Astrocyte (in vitro differentiated cells and primary cell): ENCODE results near the gene IP6K3.

Experiments
- EZH2 ChIP-seq: IDR thresholded peaks from 2 replicates; pipeline ENCODE4 v1.6.1; 2012; ENCODE audit warnings: mild to moderate bottlenecking, low read length, inconsistent platforms; ENCODE audit not compliant: insufficient read depth
- TF ChIP-seq, protein P1 (sequence below): IDR thresholded peaks from 2 replicates; pipeline ENCODE4 v1.5.1; 2011; ENCODE audit warnings: low read depth, mild to moderate bottlenecking, inconsistent platforms, low read length, moderate library complexity; ENCODE audit not compliant: insufficient read depth

DNA sequence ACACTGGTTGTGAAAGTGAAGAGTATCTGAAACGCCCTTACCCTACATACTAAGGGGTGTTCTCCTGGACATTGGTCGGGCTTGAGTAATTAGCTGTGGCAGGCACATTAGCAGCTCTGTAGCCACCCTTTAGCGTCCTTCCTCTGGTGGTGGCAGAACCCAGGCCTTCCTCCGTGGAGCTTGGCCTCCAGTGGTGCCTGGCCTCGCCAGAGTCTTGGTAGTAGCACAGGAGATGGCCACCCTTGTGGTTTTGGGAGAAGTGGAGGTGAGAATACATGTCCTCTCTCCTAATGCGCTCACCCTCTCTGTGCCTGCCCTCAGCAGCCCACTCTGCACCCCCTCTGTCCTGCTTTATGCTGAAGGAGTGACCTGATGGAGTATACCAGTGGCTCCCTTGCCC is 17.6 kb downstream of the IP6K3 start:
- TF ChIP-seq, protein P1, sequence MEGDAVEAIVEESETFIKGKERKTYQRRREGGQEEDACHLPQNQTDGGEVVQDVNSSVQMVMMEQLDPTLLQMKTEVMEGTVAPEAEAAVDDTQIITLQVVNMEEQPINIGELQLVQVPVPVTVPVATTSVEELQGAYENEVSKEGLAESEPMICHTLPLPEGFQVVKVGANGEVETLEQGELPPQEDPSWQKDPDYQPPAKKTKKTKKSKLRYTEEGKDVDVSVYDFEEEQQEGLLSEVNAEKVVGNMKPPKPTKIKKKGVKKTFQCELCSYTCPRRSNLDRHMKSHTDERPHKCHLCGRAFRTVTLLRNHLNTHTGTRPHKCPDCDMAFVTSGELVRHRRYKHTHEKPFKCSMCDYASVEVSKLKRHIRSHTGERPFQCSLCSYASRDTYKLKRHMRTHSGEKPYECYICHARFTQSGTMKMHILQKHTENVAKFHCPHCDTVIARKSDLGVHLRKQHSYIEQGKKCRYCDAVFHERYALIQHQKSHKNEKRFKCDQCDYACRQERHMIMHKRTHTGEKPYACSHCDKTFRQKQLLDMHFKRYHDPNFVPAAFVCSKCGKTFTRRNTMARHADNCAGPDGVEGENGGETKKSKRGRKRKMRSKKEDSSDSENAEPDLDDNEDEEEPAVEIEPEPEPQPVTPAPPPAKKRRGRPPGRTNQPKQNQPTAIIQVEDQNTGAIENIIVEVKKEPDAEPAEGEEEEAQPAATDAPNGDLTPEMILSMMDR, result no peak
- TF ChIP-seq EZH2, result no peak
